ENCODE data around the gene DAGLA.

GRCh38 chr11:61745781-61746441 is 65.7 kb downstream of the DAGLA start:
- TF ChIP-seq POLR2A (IDR thresholded peaks at IDR 0.05): no peak
- TF ChIP-seq, protein P1, sequence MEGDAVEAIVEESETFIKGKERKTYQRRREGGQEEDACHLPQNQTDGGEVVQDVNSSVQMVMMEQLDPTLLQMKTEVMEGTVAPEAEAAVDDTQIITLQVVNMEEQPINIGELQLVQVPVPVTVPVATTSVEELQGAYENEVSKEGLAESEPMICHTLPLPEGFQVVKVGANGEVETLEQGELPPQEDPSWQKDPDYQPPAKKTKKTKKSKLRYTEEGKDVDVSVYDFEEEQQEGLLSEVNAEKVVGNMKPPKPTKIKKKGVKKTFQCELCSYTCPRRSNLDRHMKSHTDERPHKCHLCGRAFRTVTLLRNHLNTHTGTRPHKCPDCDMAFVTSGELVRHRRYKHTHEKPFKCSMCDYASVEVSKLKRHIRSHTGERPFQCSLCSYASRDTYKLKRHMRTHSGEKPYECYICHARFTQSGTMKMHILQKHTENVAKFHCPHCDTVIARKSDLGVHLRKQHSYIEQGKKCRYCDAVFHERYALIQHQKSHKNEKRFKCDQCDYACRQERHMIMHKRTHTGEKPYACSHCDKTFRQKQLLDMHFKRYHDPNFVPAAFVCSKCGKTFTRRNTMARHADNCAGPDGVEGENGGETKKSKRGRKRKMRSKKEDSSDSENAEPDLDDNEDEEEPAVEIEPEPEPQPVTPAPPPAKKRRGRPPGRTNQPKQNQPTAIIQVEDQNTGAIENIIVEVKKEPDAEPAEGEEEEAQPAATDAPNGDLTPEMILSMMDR (IDR thresholded peaks at IDR 0.05): no peak
